Spleen (tissue), 7 donors: ENCODE results near the gene BHLHE23.

ENCODE experiments used
- CTCF ChIP-seq, 11 experiments: fragments of 200-600 bp in 7 of 11; fragments of 450-650 bp in 4 of 11; sonication (generic) in 4 of 11; IDR thresholded peaks in 8 of 11; conservative IDR thresholded peaks in 3 of 11; 1 replicate in 7 of 11; 2 replicates in 4 of 11; pipeline versions ENCODE4 v1.4.0 to v1.8.0; 2016 to 2021; ENCODE audit warnings: antibody characterized with exemption in 11 of 11, inconsistent platforms in 4 of 11, mild to moderate bottlenecking in 1 of 11
- POLR2AphosphoS5 ChIP-seq, 3 donors: sonication (generic); formaldehyde crosslinking; IDR thresholded peaks; one replicate each; pipeline ENCODE4 v1.5.1; 2017; ENCODE audit warnings: antibody characterized with exemption in 3 of 3
- donor health status: DM: no; HTN: no; CAD: no; lungs with moderate emphysema.
- donor health status: DM: no; HTN: no; CAD: no.
- donor health status: DM: no; HTN: no; CAD: no.

- TF ChIP-seq CTCF (IDR thresholded peaks at IDR 0.05 in 8 of 11, conservative IDR thresholded peaks at IDR 0.05 in 3 of 11) (no peak), POLR2AphosphoS5 (IDR thresholded peaks at IDR 0.05) (no peak)
Measured at GRCh38 chr20:62971211-62971949, 35.4 kb downstream of the BHLHE23 start.
